Testis (tissue), 2 donors: ENCODE data around the gene NPEPL1.

Source experiments
- POLR2A ChIP-seq: fragments of 450-650 bp; IDR thresholded peaks from one replicate; pipeline ENCODE4 v1.6.1; 2017; ENCODE audit warnings: antibody characterized with exemption, mild to moderate bottlenecking, moderate library complexity
- TF ChIP-seq, protein P1 (sequence below), 3 experiments: fragments of 450-650 bp in 2 of 3; fragments of 200-600 bp in 1 of 3; sonication (generic) in 1 of 3; IDR thresholded peaks; one replicate each; pipeline ENCODE4 v1.5.1; 2016 to 2019; ENCODE audit warnings: antibody characterized with exemption in 3 of 3, mild to moderate bottlenecking in 2 of 3, moderate library complexity in 1 of 3

DNA sequence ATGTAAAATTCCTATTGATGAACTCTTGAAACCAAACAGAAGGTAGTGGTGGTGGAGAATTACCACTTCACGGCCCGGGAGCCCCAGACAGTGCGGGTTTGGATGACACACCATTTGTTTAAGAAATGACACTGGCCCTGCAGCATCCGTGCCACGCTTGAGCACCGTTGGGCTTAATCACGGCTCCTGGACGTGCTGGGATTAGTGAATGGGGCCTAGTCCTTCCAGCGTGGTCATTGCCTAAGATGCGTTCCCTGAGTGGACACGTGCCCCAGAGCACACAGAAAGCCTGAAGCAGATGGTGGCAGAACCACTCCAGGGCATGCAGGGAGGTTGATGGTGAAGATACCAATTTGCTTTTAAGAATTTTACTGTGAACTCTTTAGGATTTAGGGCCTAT lies 27.0 kb upstream of the NPEPL1 start:
- TF ChIP-seq, protein P1, sequence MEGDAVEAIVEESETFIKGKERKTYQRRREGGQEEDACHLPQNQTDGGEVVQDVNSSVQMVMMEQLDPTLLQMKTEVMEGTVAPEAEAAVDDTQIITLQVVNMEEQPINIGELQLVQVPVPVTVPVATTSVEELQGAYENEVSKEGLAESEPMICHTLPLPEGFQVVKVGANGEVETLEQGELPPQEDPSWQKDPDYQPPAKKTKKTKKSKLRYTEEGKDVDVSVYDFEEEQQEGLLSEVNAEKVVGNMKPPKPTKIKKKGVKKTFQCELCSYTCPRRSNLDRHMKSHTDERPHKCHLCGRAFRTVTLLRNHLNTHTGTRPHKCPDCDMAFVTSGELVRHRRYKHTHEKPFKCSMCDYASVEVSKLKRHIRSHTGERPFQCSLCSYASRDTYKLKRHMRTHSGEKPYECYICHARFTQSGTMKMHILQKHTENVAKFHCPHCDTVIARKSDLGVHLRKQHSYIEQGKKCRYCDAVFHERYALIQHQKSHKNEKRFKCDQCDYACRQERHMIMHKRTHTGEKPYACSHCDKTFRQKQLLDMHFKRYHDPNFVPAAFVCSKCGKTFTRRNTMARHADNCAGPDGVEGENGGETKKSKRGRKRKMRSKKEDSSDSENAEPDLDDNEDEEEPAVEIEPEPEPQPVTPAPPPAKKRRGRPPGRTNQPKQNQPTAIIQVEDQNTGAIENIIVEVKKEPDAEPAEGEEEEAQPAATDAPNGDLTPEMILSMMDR (IDR thresholded peaks at IDR 0.05), result no peak
- TF ChIP-seq POLR2A, result no peak
